ENCODE results near the gene TOMM7.

Gene TOMM7

GRCh38 chr7:22863156-22863899 is 40.7 kb upstream of the TOMM7 start:
- TF ChIP-seq SIN3A (IDR thresholded peaks at IDR 0.05; ENCODE audit: borderline replicate concordance, insufficient read depth, low read length) (no peak), FOXP2 (optimal IDR thresholded peaks at IDR 0.05; ENCODE audit: borderline replicate concordance, extremely low read depth, extremely low read length, insufficient read depth) (no peak), TAF1 (IDR thresholded peaks at IDR 0.05; ENCODE audit: borderline replicate concordance, insufficient read depth, low read length) (no peak), POLR2AphosphoS5 (IDR thresholded peaks at IDR 0.05; ENCODE audit: low read depth, low read length) (no peak), REST (IDR thresholded peaks at IDR 0.05; ENCODE audit: insufficient read depth in 1 of 2, low read depth in 2 of 2, low read length in 2 of 2) (no peak)

- TF ChIP-seq POLR2AphosphoS5 (IDR thresholded peaks at IDR 0.05; ENCODE audit: low read depth, low read length) (peak; percentile 52; the same call in 1 of the 2 replicates), TAF1 (IDR thresholded peaks at IDR 0.05; ENCODE audit: borderline replicate concordance, insufficient read depth, low read length) (no peak), SIN3A (IDR thresholded peaks at IDR 0.05; ENCODE audit: borderline replicate concordance, insufficient read depth, low read length) (no peak), FOXP2 (optimal IDR thresholded peaks at IDR 0.05; ENCODE audit: borderline replicate concordance, extremely low read depth, extremely low read length, insufficient read depth) (no peak), REST (IDR thresholded peaks at IDR 0.05; ENCODE audit: insufficient read depth in 1 of 2, low read depth in 2 of 2, low read length in 2 of 2) (no peak)
Observed at GRCh38 chr7:22861576-22861975, 38.9 kb upstream of the TOMM7 start.

GRCh38 chr7:22860784-22861482 is 38.3 kb upstream of the TOMM7 start:
- TF ChIP-seq SIN3A (IDR thresholded peaks at IDR 0.05; ENCODE audit: borderline replicate concordance, insufficient read depth, low read length), result no peak
- TF ChIP-seq REST (IDR thresholded peaks at IDR 0.05; ENCODE audit: insufficient read depth in 1 of 2, low read depth in 2 of 2, low read length in 2 of 2), result no peak
- TF ChIP-seq TAF1 (IDR thresholded peaks at IDR 0.05; ENCODE audit: borderline replicate concordance, insufficient read depth, low read length), result no peak
- no peak for TF ChIP-seq POLR2AphosphoS5 (IDR thresholded peaks at IDR 0.05; ENCODE audit: low read depth, low read length)
- TF ChIP-seq FOXP2 (optimal IDR thresholded peaks at IDR 0.05; ENCODE audit: borderline replicate concordance, extremely low read depth, extremely low read length, insufficient read depth), result no peak

GRCh38 chr7:22860337-22860736 is 37.7 kb upstream of the TOMM7 start:
- TF ChIP-seq POLR2AphosphoS5 (IDR thresholded peaks at IDR 0.05; ENCODE audit: low read depth, low read length) (peak; percentile 46), TAF1 (IDR thresholded peaks at IDR 0.05; ENCODE audit: borderline replicate concordance, insufficient read depth, low read length) (no peak)

- no peak for TF ChIP-seq POLR2AphosphoS5 (IDR thresholded peaks at IDR 0.05; ENCODE audit: low read depth, low read length)
- no peak for TF ChIP-seq REST (IDR thresholded peaks at IDR 0.05; ENCODE audit: insufficient read depth in 1 of 2, low read depth in 2 of 2, low read length in 2 of 2)
- no peak for TF ChIP-seq TAF1 (IDR thresholded peaks at IDR 0.05; ENCODE audit: borderline replicate concordance, insufficient read depth, low read length)
- TF ChIP-seq SIN3A (IDR thresholded peaks at IDR 0.05; ENCODE audit: borderline replicate concordance, insufficient read depth, low read length), result no peak
Observed at GRCh38 chr7:22859641-22860290, 37.1 kb upstream of the TOMM7 start.

All from PFSK-1 (cell line).